Measurements from ENCODE around the gene RGS6. TPM values are rescaled to one million over a fixed set of nuclear protein-coding genes. Genes with fewer than 3 reads are reported as not detected.

Gene RGS6
- total RNA-seq, 1 donor from 2014 or later, result 2.0 TPM

- Mint-ChIP-seq H3K27me3 (ENCODE audit: low read depth) (peaks cover 34% of the 10 kb centered on the region), H3K4me1 (peaks cover 6% of the 10 kb centered on the region), H3K36me3 (no peaks in the 10 kb centered on the region), H3K4me3 (no peak overlapping the region), H3K9me3 (peaks cover 15% of the 10 kb centered on the region), H3K27ac (no peak overlapping the region)
- no peak for TF ChIP-seq CTCF (IDR thresholded peaks at IDR 0.05; ENCODE audit: unreplicated experiment)
- no peak for DNase-seq (ENCODE audit: low spot score in 2 of 2, unreplicated experiment in 2 of 2)
Measured at GRCh38 chr14:72483311-72483710, 551.1 kb downstream of the RGS6 start.

GRCh38 chr14:72485695-72486094 is 553.5 kb downstream of the RGS6 start:
- Mint-ChIP-seq H3K9me3 (peaks cover 29% of the 10 kb centered on the region), H3K4me3 (no peak overlapping the region), H3K4me1 (no peaks in the 10 kb centered on the region), H3K27ac (no peak overlapping the region), H3K36me3 (no peaks in the 10 kb centered on the region), H3K27me3 (ENCODE audit: low read depth) (peaks cover 26% of the 10 kb centered on the region)
- TF ChIP-seq CTCF (IDR thresholded peaks at IDR 0.05; ENCODE audit: unreplicated experiment), result no peak
- no peak for DNase-seq (ENCODE audit: low spot score in 2 of 2, unreplicated experiment in 2 of 2)

- Mint-ChIP-seq H3K27ac (no peak overlapping the region), H3K4me1 (no peaks in the 10 kb centered on the region), H3K27me3 (ENCODE audit: low read depth) (peaks cover 19% of the 10 kb centered on the region), H3K9me3 (peaks cover 38% of the 10 kb centered on the region), H3K36me3 (no peaks in the 10 kb centered on the region), H3K4me3 (no peak overlapping the region)
- no peak for TF ChIP-seq CTCF (IDR thresholded peaks at IDR 0.05; ENCODE audit: unreplicated experiment)
- DNase-seq (ENCODE audit: low spot score in 2 of 2, unreplicated experiment in 2 of 2), result no peak
Measured at GRCh38 chr14:72488514-72488913, 556.3 kb downstream of the RGS6 start.

- no peaks in the 10 kb centered on the region for H3K4me1 Mint-ChIP-seq
- peaks cover 2% of the 10 kb centered on the region for H3K36me3 Mint-ChIP-seq
- peaks cover 11% of the 10 kb centered on the region for H3K27me3 Mint-ChIP-seq (ENCODE audit: low read depth)
- H3K27ac Mint-ChIP-seq, result no peak overlapping the region
- no peak overlapping the region for H3K4me3 Mint-ChIP-seq
- no peak for TF ChIP-seq CTCF (IDR thresholded peaks at IDR 0.05; ENCODE audit: unreplicated experiment)
- DNase-seq (ENCODE audit: low spot score in 2 of 2, unreplicated experiment in 2 of 2), result no peak
- H3K9me3 Mint-ChIP-seq, result peaks cover 51% of the 10 kb centered on the region
Measured at GRCh38 chr14:72492196-72492595, 560.0 kb downstream of the RGS6 start.

- Mint-ChIP-seq H3K27me3 (ENCODE audit: low read depth) (peaks cover 12% of the 10 kb centered on the region), H3K36me3 (peaks cover 2% of the 10 kb centered on the region), H3K4me3 (no peak overlapping the region), H3K27ac (no peak overlapping the region), H3K4me1 (peaks cover 3% of the 10 kb centered on the region), H3K9me3 (peaks cover 26% of the 10 kb centered on the region)
- no peak for DNase-seq (ENCODE audit: low spot score in 2 of 2, unreplicated experiment in 2 of 2)
- TF ChIP-seq CTCF (IDR thresholded peaks at IDR 0.05; ENCODE audit: unreplicated experiment), result no peak
Measured at GRCh38 chr14:72495668-72496067, 563.4 kb downstream of the RGS6 start.

- peaks cover 3% of the 10 kb centered on the region for H3K4me1 Mint-ChIP-seq
- H3K27me3 Mint-ChIP-seq (ENCODE audit: low read depth), result peaks cover 14% of the 10 kb centered on the region
- no peak overlapping the region for H3K4me3 Mint-ChIP-seq
- no peak for DNase-seq (ENCODE audit: low spot score in 2 of 2, unreplicated experiment in 2 of 2)
- H3K27ac Mint-ChIP-seq, result no peak overlapping the region
- no peak for TF ChIP-seq CTCF (IDR thresholded peaks at IDR 0.05; ENCODE audit: unreplicated experiment)
- peaks cover 16% of the 10 kb centered on the region for H3K9me3 Mint-ChIP-seq
- peaks cover 2% of the 10 kb centered on the region for H3K36me3 Mint-ChIP-seq
Measured at GRCh38 chr14:72498646-72499045, 566.4 kb downstream of the RGS6 start.
